Mesendoderm (in vitro differentiated cells): ENCODE measurements around the gene CIC.

Experiments
- DNase-seq: peaks from one replicate; pipeline ENCODE4 v3.0.0; 2013
- H2AK5ac ChIP-seq: 2 replicates; pipeline ENCODE4 v1.6.1; 2013; ENCODE audit warnings: low read length, inconsistent platforms
- H2BK120ac ChIP-seq: 2 replicates; pipeline ENCODE4 v1.6.1; 2013; ENCODE audit warnings: low read depth, mild to moderate bottlenecking, low read length, moderate library complexity, mixed read lengths
- H2BK15ac ChIP-seq: replicated peaks from 2 replicates; pipeline ENCODE4 v1.6.1; 2013; ENCODE audit warnings: low read depth, mild to moderate bottlenecking, moderate library complexity
- H2BK5ac ChIP-seq: 2 replicates; pipeline ENCODE4 v1.6.1; 2013; ENCODE audit warnings: low read length, inconsistent platforms
- H3K18ac ChIP-seq: 2 replicates; pipeline ENCODE4 v1.6.1; 2013; ENCODE audit warnings: mild to moderate bottlenecking, low read length, mixed read lengths
- H3K23ac ChIP-seq: one replicate; pipeline ENCODE4 v1.6.1; 2013; ENCODE audit warnings: low read length
- H3K27ac ChIP-seq: 2 replicates; pipeline ENCODE4 v1.5.1; 2013; ENCODE audit warnings: low read depth, mild to moderate bottlenecking, inconsistent platforms, low read length, moderate library complexity
- H3K27me3 ChIP-seq: 2 replicates; pipeline ENCODE4 v1.6.1; 2013; ENCODE audit warnings: low read length, control low read depth, mild to moderate bottlenecking, inconsistent platforms; ENCODE audit not compliant: insufficient read depth, poor library complexity
- H3K36me3 ChIP-seq: 2 replicates; pipeline ENCODE4 v1.6.1; 2013; ENCODE audit warnings: low read length, inconsistent platforms; ENCODE audit not compliant: control insufficient read depth, insufficient read depth
- H3K4ac ChIP-seq: one replicate; pipeline ENCODE4 v1.6.1; 2013; ENCODE audit warnings: low read depth, mild to moderate bottlenecking, low read length, moderate library complexity
- H3K4me1 ChIP-seq: 2 replicates; pipeline ENCODE4 v1.6.1; 2013; ENCODE audit warnings: low read depth, low read length, inconsistent platforms; ENCODE audit not compliant: control insufficient read depth
- H3K4me2 ChIP-seq: 2 replicates; pipeline ENCODE4 v1.6.1; 2013; ENCODE audit warnings: low read length
- H3K4me3 ChIP-seq: 2 replicates; pipeline ENCODE4 v1.5.1; 2013; ENCODE audit warnings: mild to moderate bottlenecking, low read length
- H3K56ac ChIP-seq: one replicate; pipeline ENCODE4 v1.6.1; 2013; ENCODE audit warnings: low read length
- H3K79me1 ChIP-seq: 2 replicates; pipeline ENCODE4 v1.6.1; 2013; ENCODE audit warnings: low read length, inconsistent platforms
- H3K79me2 ChIP-seq: 2 replicates; pipeline ENCODE4 v1.6.1; 2013; ENCODE audit warnings: mild to moderate bottlenecking, low read length; ENCODE audit not compliant: control insufficient read depth, insufficient read depth
- H3K9ac ChIP-seq: 2 replicates; pipeline ENCODE4 v1.6.1; 2013; ENCODE audit warnings: low read length, inconsistent platforms
- H4K5ac ChIP-seq: one replicate; pipeline ENCODE4 v1.6.1; 2013; ENCODE audit warnings: low read length
- H4K8ac ChIP-seq: one replicate; pipeline ENCODE4 v1.6.1; 2013; ENCODE audit warnings: low read depth, mild to moderate bottlenecking, control low read depth, low read length, moderate library complexity
- WGBS: extraction: QIAGEN DNeasy Blood & Tissue Kit; methylation state at CpG from one replicate; pipeline ENCODE4 v1.1.7; 2013; ENCODE audit warnings: low lambda C conversion rate, missing lambda C conversion rate; ENCODE audit not compliant: insufficient coverage; ENCODE audit errors: extremely low coverage; 5-methylcytosine and 5-hydroxymethylcytosine counted together

Gene CIC

DNA sequence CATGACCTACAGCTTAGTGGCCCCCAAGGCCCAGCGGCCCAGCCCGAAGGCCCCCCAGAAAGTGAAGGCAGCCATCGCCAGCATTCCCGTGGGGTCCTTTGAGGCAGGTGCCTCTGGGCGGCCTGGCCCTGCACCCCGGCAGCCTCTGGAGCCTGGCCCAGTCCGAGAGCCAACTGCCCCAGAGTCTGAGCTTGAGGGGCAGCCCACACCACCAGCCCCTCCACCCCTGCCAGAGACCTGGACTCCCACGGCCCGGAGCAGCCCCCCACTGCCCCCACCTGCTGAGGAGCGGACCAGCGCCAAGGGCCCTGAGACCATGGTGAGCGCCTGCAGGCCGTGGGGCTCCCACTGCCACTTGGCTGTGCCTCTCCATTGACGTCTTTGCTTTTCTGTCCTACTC, 23.9 kb downstream of the CIC start:
- Histone ChIP-seq H3K79me2 (no peaks in the 10 kb centered on the region), H2BK15ac (no peak overlapping the region), H3K4me1 (no peaks in the 10 kb centered on the region), H3K4me3 (no peak overlapping the region), H3K79me1 (no peaks in the 10 kb centered on the region), H3K23ac (no peak overlapping the region), H3K18ac (no peak overlapping the region), H3K27me3 (no peaks in the 10 kb centered on the region), H4K8ac (no peak overlapping the region), H2BK120ac (no peak overlapping the region), H3K27ac (no peak overlapping the region), H3K4ac (no peak overlapping the region), H4K5ac (no peak overlapping the region), H2AK5ac (no peak overlapping the region), H3K56ac (no peak overlapping the region), H3K9ac (no peak overlapping the region), H3K4me2 (no peak overlapping the region), H2BK5ac (no peak overlapping the region), H3K36me3 (peaks cover 8% of the 10 kb centered on the region)
- no CpG with 5 or more reads among the region's 14 CpGs for WGBS
- DNase-seq = no peak

DNA sequence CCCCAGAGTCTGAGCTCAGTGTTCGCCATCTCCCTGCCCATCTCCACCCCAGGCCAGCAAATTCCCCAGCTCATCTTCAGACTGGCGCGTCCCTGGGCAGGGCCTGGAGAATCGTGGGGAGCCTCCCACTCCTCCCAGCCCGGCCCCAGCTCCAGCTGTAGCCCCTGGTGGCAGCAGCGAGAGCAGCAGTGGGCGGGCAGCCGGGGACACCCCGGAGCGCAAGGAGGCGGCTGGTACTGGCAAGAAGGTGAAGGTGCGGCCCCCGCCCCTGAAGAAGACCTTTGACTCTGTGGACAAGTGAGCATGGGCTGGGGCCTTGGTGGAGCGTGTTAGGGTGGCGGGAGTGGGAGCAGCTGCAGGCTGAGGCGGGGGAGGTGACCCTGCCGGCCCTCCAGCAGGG, 24.5 kb downstream of the CIC start:
- H3K9ac ChIP-seq = no peak overlapping the region
- no peak overlapping the region for H3K23ac ChIP-seq
- no peak overlapping the region for H4K5ac ChIP-seq
- no peak overlapping the region for H2BK120ac ChIP-seq
- no peaks in the 10 kb centered on the region for H3K79me2 ChIP-seq
- no peak for DNase-seq
- H3K56ac ChIP-seq = no peak overlapping the region
- no peak overlapping the region for H3K4me2 ChIP-seq
- no peak overlapping the region for H2AK5ac ChIP-seq
- H2BK15ac ChIP-seq = no peak overlapping the region
- H3K4me3 ChIP-seq = no peak overlapping the region
- H2BK5ac ChIP-seq = no peak overlapping the region
- H3K27ac ChIP-seq = no peak overlapping the region
- H4K8ac ChIP-seq = no peak overlapping the region
- peaks cover 8% of the 10 kb centered on the region for H3K36me3 ChIP-seq
- WGBS = no CpG with 5 or more reads among the region's 17 CpGs
- H3K4me1 ChIP-seq = no peaks in the 10 kb centered on the region
- no peaks in the 10 kb centered on the region for H3K79me1 ChIP-seq
- H3K18ac ChIP-seq = no peak overlapping the region
- no peak overlapping the region for H3K4ac ChIP-seq
- no peaks in the 10 kb centered on the region for H3K27me3 ChIP-seq

DNA sequence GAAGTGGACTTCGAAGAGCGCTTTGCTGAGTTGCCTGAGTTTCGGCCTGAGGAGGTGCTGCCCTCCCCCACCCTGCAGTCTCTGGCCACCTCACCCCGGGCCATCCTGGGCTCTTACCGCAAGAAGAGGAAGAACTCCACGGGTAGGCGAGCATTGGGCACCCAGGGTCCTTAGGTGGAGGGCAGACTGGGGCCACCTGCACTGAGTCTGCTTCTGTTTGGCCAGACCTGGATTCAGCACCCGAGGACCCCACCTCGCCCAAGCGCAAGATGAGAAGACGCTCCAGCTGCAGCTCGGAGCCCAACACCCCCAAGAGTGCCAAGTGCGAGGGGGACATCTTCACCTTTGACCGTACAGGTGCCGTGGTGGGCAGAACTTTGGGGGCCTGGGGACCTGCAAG, 24.9 kb downstream of the CIC start:
- Histone ChIP-seq H2BK120ac (no peak overlapping the region), H3K79me1 (no peaks in the 10 kb centered on the region), H3K4me2 (no peak overlapping the region), H3K36me3 (peaks cover 5% of the 10 kb centered on the region), H3K27me3 (no peaks in the 10 kb centered on the region), H2AK5ac (no peak overlapping the region), H2BK5ac (no peak overlapping the region), H3K18ac (no peak overlapping the region), H3K23ac (no peak overlapping the region), H4K8ac (no peak overlapping the region), H3K4me3 (no peak overlapping the region), H3K27ac (no peak overlapping the region), H3K79me2 (no peaks in the 10 kb centered on the region), H4K5ac (no peak overlapping the region), H2BK15ac (no peak overlapping the region), H3K4ac (no peak overlapping the region), H3K4me1 (no peaks in the 10 kb centered on the region), H3K9ac (no peak overlapping the region), H3K56ac (no peak overlapping the region)
- DNase-seq = no peak
- WGBS = no CpG with 5 or more reads among the region's 15 CpGs

DNA sequence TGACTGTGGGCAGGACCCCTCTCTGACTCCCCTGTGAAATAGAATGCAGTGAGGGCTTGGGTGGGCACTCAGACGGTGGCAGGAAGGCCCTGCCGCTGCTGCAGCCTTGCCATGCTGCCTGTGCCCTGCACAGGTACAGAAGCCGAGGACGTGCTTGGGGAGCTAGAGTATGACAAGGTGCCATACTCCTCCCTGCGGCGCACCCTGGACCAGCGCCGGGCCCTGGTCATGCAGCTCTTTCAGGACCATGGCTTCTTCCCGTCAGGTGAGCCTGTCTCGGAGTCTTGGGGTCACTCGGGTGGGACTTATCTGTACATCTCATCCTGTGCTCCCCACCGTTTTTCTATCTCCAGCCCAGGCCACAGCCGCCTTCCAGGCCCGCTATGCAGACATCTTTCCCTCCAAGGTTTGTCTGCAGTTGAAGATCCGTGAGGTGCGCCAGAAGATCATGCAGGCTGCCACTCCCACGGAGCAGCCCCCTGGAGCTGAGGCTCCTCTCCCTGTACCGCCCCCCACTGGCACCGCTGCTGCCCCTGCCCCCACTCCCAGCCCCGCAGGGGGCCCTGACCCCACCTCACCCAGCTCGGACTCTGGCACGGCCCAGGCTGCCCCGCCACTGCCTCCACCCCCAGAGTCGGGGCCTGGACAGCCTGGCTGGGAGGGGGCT, 25.6 kb downstream of the CIC start:
- Histone ChIP-seq H3K4me2 (no peak overlapping the region), H2BK5ac (no peak overlapping the region), H3K4me3 (no peak overlapping the region), H3K79me2 (no peaks in the 10 kb centered on the region), H3K27me3 (no peaks in the 10 kb centered on the region), H2AK5ac (no peak overlapping the region), H3K56ac (no peak overlapping the region), H4K5ac (no peak overlapping the region), H3K4ac (no peak overlapping the region), H3K18ac (no peak overlapping the region), H3K36me3 (peaks cover 3% of the 10 kb centered on the region), H3K23ac (no peak overlapping the region), H2BK15ac (no peak overlapping the region), H3K27ac (no peak overlapping the region), H4K8ac (no peak overlapping the region), H3K79me1 (no peaks in the 10 kb centered on the region), H3K4me1 (no peaks in the 10 kb centered on the region), H3K9ac (no peak overlapping the region), H2BK120ac (no peak overlapping the region)
- no CpG with 5 or more reads among the region's 24 CpGs for WGBS
- DNase-seq = no peak

DNA sequence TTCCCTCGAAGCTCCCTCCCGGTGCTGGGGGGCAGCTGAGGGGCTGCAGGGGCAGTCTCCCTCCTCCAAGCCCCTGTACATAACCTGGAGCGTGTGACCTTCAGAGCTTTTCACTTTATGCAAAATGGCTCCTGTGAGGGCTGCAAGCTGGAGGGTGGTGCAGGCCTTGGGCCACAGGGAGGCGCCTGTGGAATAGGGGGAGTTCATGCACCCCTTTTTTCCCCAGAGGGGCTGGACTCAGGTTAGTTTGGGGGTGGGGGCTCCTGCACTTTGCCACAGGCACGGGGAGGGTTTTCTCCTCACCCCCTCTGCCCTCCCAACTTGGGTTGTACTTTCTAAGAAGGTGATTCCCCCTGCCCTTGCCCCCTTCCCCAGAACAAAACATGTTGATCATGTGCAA, 26.3 kb downstream of the CIC start:
- H3K79me1 ChIP-seq = no peaks in the 10 kb centered on the region
- no peaks in the 10 kb centered on the region for H3K79me2 ChIP-seq
- H3K27me3 ChIP-seq = no peaks in the 10 kb centered on the region
- no peak overlapping the region for H2BK15ac ChIP-seq
- no CpG with 5 or more reads among the region's 5 CpGs for WGBS
- H3K56ac ChIP-seq = no peak overlapping the region
- H3K18ac ChIP-seq = no peak overlapping the region
- no peak for DNase-seq
- H3K4me1 ChIP-seq = no peaks in the 10 kb centered on the region
- no peak overlapping the region for H3K4me2 ChIP-seq
- no peak overlapping the region for H2BK5ac ChIP-seq
- no peak overlapping the region for H2BK120ac ChIP-seq
- H3K4ac ChIP-seq = no peak overlapping the region
- no peak overlapping the region for H2AK5ac ChIP-seq
- no peak overlapping the region for H4K5ac ChIP-seq
- H3K27ac ChIP-seq = no peak overlapping the region
- no peak overlapping the region for H3K23ac ChIP-seq
- H3K36me3 ChIP-seq = peaks cover 3% of the 10 kb centered on the region
- no peak overlapping the region for H3K4me3 ChIP-seq
- H4K8ac ChIP-seq = no peak overlapping the region
- no peak overlapping the region for H3K9ac ChIP-seq
